HCT116 (cell line): Measurements from ENCODE around the gene HSDL2.

Experiments
- CTCF ChIP-seq, 3 experiments: fragments of 200-600 bp in 1 of 3; sonication (generic) in 1 of 3; IDR thresholded peaks in 2 of 3; conservative IDR thresholded peaks in 1 of 3; 2 replicates each; pipeline ENCODE4 v1.5.1; 2012 to 2017; ENCODE audit warnings: low read depth in 2 of 3, low read length in 2 of 3, antibody characterized with exemption in 1 of 3, borderline replicate concordance in 1 of 3, control low read depth in 1 of 3, mild to moderate bottlenecking in 1 of 3, mixed read lengths in 1 of 3, mixed run types in 1 of 3, moderate library complexity in 1 of 3; ENCODE audit not compliant: insufficient read depth in 1 of 3
- JUND ChIP-seq: IDR thresholded peaks from 2 replicates; pipeline ENCODE4 v1.6.1; 2012
- POLR2A ChIP-seq: IDR thresholded peaks from 2 replicates; pipeline ENCODE4 v1.7.0; 2011; ENCODE audit warnings: borderline replicate concordance; ENCODE audit not compliant: insufficient read depth, insufficient read length; ENCODE audit errors: extremely low read depth
- SIN3A ChIP-seq: IDR thresholded peaks from 2 replicates; pipeline ENCODE4 v1.6.1; 2012; ENCODE audit warnings: low read depth
- TF ChIP-seq, protein P1 (sequence below): IDR thresholded peaks from 2 replicates; pipeline ENCODE4 v1.6.1; 2012

DNA sequence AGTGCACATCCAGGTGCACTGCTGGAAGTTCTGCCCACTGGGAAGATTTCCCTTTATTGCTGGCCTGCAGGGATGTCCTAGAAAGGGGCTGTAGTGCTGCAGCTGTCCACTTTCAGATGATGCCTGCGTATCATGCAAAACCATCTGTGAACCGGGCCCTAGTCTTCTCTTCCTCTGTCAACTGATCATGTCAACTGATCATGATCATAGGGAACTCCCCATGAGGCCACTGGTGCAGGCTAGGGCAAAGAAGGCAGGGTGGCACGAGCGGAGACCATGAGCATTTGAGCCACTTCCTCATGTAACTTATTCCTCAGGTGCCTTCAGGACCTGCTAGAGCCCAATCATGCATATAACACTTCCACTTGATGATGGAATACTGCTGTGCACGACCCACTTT is 4.5 kb upstream of the HSDL2 start:
- TF ChIP-seq SIN3A: no peak
- TF ChIP-seq, protein P1, sequence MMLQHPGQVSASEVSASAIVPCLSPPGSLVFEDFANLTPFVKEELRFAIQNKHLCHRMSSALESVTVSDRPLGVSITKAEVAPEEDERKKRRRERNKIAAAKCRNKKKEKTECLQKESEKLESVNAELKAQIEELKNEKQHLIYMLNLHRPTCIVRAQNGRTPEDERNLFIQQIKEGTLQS: no peak
- no peak for TF ChIP-seq CTCF (IDR thresholded peaks at IDR 0.05 in 2 of 3, conservative IDR thresholded peaks at IDR 0.05 in 1 of 3; ENCODE audit: borderline replicate concordance in 1 of 3, insufficient read depth in 1 of 3, low read depth in 2 of 3, low read length in 2 of 3)
- no peak for TF ChIP-seq POLR2A
- TF ChIP-seq JUND: no peak
